Bronchial epithelial cell (primary cell): ENCODE results near the gene SSTR3. TPM values are rescaled to one million over a fixed set of nuclear protein-coding genes. Genes with fewer than 3 reads are reported as not detected.

Source experiments
- DNase-seq: peaks from one replicate; pipeline ENCODE4 v3.0.0-alpha.2; 2010; ENCODE audit warnings: low read depth
- FAIRE-seq: peaks from 2 replicates; lab custom pipeline; 2011; peaks lifted over from hg19 to GRCh38; lab: Jason Lieb, UNC
- H3K27me3 ChIP-seq: 2 replicates; pipeline ENCODE4 v1.5.1; 2011; ENCODE audit warnings: low read length; ENCODE audit not compliant: control insufficient read depth, insufficient read depth
- H3K36me3 ChIP-seq: 2 replicates; pipeline ENCODE4 v1.5.1; 2011; ENCODE audit warnings: low read length; ENCODE audit not compliant: control insufficient read depth, insufficient read depth
- H3K4me3 ChIP-seq: 2 replicates; pipeline ENCODE4 v1.5.1; 2011; ENCODE audit warnings: mild to moderate bottlenecking, low read depth, low read length, control low read depth
- CTCF ChIP-seq: IDR thresholded peaks from 2 replicates; pipeline ENCODE4 v1.5.1; 2011; ENCODE audit warnings: mild to moderate bottlenecking, moderate library complexity, low read length, control low read depth, inconsistent platforms; ENCODE audit not compliant: insufficient read depth, severe bottlenecking
- total RNA-seq: library from RNA; depleted of rRNA; stranded (reverse); fragments of >200 nt; gene quantifications from 2 replicates; pipeline ENCODE4 v1.2.1, GENCODE V29; 2014

SSTR3 gene
- total RNA-seq, 1 donor from 2014 or later, result not detected

DNA sequence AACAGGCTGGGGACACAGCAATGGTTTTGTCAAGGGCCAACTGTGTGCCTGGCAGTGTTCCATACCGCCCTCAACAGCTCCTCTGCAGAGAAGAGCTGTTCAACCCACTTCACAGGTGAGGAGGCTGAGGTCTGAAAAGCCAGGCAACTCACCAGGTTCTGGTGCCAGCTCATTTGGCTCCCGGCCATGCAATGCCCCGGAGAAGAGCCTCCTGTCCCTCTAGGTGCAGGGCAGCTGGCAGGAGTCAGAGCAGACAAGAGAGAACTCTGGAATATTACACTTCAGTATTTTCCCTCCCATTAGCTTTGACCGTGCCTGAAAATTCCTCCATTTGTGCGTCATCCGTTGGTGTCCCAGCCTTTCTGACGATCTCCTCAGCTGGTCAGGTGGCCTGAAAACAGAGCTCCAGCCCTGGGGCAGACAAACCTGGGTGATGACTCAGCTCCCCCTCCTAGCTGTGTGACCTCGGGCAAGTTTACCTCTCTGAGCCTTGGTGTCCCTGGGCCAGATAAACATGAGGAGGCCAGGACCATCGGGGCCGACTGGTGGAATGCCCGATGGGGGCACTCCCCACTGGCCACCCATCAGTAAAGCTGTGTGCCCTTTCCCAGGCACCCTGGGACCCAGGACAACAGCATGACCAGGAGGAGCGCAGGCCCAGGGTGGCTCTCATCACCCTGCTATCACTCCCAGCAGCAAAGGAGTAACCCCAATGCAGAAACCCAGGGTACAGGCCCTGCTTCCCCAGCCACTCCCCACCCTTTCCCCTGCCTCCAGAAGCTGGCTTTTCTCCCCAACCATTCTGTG is 14.6 kb downstream of the SSTR3 start:
- peak; percentile 93 for FAIRE-seq
- peak; percentile 88 for DNase-seq
- TF ChIP-seq CTCF, result no peak
- H3K27me3 ChIP-seq, result no peaks in the 10 kb centered on the region
- no peak overlapping the region for H3K4me3 ChIP-seq
- H3K36me3 ChIP-seq, result no peaks in the 10 kb centered on the region

DNA sequence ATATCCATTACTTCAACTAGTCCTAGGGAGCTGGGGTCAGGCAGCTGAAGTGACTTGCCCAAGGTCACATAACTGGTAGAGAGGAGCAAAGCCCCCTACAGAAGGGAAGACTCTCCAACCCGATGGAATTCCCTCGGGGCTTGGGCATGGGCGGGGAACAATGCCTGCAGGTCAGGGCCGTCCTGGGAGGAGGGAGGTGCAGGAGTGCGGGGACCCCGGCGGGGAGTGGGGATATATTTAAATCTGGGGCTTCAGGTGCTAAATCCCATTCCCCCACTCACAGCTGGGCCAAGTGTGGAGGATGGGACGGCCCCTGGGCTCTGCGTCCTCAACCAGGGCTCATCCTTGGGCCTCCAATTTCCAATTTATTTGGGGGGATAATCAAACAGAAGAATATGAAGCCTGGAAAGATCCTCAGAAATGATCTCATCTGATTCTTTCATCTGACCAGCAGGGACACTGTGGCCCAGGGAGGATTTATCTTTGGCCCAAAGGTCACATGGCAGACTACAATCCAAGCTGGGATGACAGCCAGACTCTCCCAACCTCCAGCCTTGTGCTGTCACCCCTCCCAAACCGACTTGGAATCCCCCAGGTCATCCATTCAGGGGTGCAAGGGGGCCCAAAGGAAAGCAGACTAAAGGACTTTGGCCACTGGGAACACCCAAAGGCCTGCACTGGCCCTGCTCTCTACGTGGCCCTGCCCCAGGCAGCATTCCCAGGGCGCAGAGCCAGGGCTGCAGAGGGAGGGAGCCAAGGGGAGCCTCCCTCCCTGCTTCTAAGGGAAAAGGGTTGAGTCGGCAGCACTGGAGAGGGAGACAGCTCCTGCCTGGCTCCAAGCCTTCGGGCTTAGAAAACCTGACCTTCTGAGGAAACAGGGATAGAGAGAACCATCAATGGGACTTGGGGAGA is 15.5 kb downstream of the SSTR3 start:
- H3K27me3 ChIP-seq, result no peaks in the 10 kb centered on the region
- peak; percentile 72 for DNase-seq
- H3K36me3 ChIP-seq, result no peaks in the 10 kb centered on the region
- TF ChIP-seq CTCF, result no peak
- FAIRE-seq, result peak; percentile 7
- H3K4me3 ChIP-seq, result no peak overlapping the region

GRCh38 chr22:37195921-37196320 is 16.4 kb downstream of the SSTR3 start:
- H3K36me3 ChIP-seq, result no peaks in the 10 kb centered on the region
- H3K4me3 ChIP-seq, result no peak overlapping the region
- DNase-seq, result peak; percentile 82
- FAIRE-seq, result no peak
- TF ChIP-seq CTCF, result no peak
- H3K27me3 ChIP-seq, result no peaks in the 10 kb centered on the region

GRCh38 chr22:37194750-37195149 is 17.5 kb downstream of the SSTR3 start:
- FAIRE-seq (no peak), DNase-seq (no peak)
- no peaks in the 10 kb centered on the region for H3K36me3 ChIP-seq
- no peaks in the 10 kb centered on the region for H3K27me3 ChIP-seq
- no peak overlapping the region for H3K4me3 ChIP-seq
- no peak for TF ChIP-seq CTCF

DNA sequence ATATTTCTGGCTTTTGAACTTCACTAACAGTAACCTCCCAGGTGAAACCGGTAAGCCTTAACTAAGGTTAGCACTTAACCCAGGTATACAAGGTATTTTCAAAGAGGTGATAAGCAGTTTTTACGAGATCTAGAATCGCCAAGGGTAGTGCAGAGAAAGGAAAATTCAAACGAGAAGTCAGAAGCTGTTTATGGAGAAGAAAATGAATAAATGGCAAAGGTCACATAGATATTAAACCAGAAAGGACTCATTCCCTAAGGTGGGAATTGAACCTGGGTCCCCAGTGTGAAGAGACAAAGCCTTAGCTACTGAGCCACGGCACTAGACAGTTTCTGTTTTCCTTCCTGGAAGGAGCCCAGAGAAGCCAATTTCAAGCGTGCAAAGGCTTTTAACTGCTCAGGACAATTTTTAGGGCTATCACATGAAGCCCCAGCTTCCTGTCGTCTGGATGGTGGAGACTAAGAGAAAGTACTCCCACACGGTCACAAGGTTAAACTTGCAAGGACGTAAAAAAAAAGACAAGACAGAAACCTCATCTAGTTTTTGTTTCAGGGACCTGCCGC is 18.6 kb downstream of the SSTR3 start:
- FAIRE-seq (no peak), DNase-seq (no peak)
- TF ChIP-seq CTCF, result no peak

More for the DNA sequence above, 18.6 kb downstream of the SSTR3 start:
- Histone ChIP-seq H3K27me3 (no peaks in the 10 kb centered on the region), H3K4me3 (no peak overlapping the region), H3K36me3 (no peaks in the 10 kb centered on the region)
